Osteocyte (in vitro differentiated cells): ENCODE data around the gene KIF13A. TPM values are rescaled to one million over a fixed set of nuclear protein-coding genes. Genes with fewer than 3 reads are reported as not detected.

ENCODE experiments used
- DNase-seq: peaks from one replicate; pipeline ENCODE4 v3.0.0; 2021; ENCODE audit warnings: mixed read lengths; ENCODE audit not compliant: unreplicated experiment; ENCODE audit errors: extremely low spot score
- H3K27ac Mint-ChIP-seq: one replicate; pipeline ENCODE4 v1.8.0; 2021; ENCODE audit warnings: mild to moderate bottlenecking, mixed read lengths; ENCODE audit not compliant: unreplicated experiment
- H3K27me3 Mint-ChIP-seq: one replicate; pipeline ENCODE4 v1.8.0; 2021; ENCODE audit warnings: mixed read lengths; ENCODE audit not compliant: unreplicated experiment
- H3K36me3 Mint-ChIP-seq: one replicate; pipeline ENCODE4 v1.8.0; 2021; ENCODE audit warnings: mixed read lengths; ENCODE audit not compliant: unreplicated experiment
- H3K4me1 Mint-ChIP-seq: one replicate; pipeline ENCODE4 v1.8.0; 2021; ENCODE audit warnings: mixed read lengths; ENCODE audit not compliant: unreplicated experiment
- H3K4me3 Mint-ChIP-seq: one replicate; pipeline ENCODE4 v1.8.0; 2021; ENCODE audit warnings: mild to moderate bottlenecking, moderate library complexity, mixed read lengths; ENCODE audit not compliant: unreplicated experiment
- H3K9me3 Mint-ChIP-seq: one replicate; pipeline ENCODE4 v1.8.0; 2021; ENCODE audit warnings: mixed read lengths; ENCODE audit not compliant: unreplicated experiment
- CTCF ChIP-seq: fragments of 200-600 bp; sonication (generic); IDR thresholded peaks from 2 replicates; pipeline ENCODE4 v1.5.0; 2021; ENCODE audit warnings: antibody characterized with exemption, mild to moderate bottlenecking, moderate library complexity
- total RNA-seq: library from RNA; stranded (reverse); gene quantifications from 2 replicates; pipeline ENCODE4 v1.2.1, GENCODE V29; 2021

KIF13A gene
- total RNA-seq, 1 donor from 2014 or later = 47.5 TPM

GRCh38 chr6:17883665-17884497 lies 103.6 kb downstream of the KIF13A start:
- Mint-ChIP-seq H3K4me3 (no peak overlapping the region), H3K27ac (no peak overlapping the region), H3K36me3 (no peaks in the 10 kb centered on the region), H3K27me3 (no peaks in the 10 kb centered on the region), H3K4me1 (peaks cover 15% of the 10 kb centered on the region), H3K9me3 (no peaks in the 10 kb centered on the region)
- TF ChIP-seq CTCF = no peak
- no peak for DNase-seq

DNA sequence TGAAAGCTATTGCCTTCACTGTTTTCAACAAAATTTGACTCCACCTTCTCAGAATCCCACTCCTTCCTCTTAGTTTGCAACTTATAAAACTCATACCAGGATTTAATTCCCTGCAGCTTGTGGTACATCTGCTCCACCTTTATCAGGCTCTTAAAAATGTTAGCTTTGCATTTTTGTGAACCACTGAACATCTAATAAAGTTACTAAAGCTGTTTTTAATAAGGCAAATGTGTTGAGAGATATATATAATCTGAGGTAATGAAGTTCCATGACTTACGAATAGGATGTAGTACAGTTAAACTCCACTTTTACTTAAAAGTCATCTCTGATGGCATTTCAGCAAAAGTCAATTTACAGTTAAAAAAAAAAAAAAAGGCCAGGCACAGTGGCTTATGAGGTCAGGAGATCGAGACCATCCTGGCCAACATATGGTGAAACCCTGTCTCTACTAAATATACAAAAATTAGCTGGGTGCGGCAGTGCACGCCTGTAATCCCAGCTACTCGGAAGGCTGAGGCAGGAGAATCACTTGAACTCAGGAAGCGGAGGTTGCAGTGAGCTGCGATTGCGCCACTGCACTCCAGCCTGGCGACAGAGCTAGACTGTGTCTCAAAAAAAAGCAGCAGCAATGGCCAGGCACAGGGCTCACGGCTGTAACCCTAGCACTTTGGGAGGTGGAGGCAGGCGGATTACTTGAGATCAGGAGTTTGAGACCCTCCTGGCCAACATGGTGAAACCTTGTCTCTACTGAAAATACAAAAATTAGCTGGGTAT lies 106.2 kb downstream of the KIF13A start:
- H3K4me3 Mint-ChIP-seq = no peak overlapping the region
- peaks cover 3% of the 10 kb centered on the region for H3K36me3 Mint-ChIP-seq
- DNase-seq = no peak
- no peak for TF ChIP-seq CTCF
- no peaks in the 10 kb centered on the region for H3K9me3 Mint-ChIP-seq
- no peaks in the 10 kb centered on the region for H3K27me3 Mint-ChIP-seq
- peaks cover 25% of the 10 kb centered on the region for H3K4me1 Mint-ChIP-seq
- H3K27ac Mint-ChIP-seq = no peak overlapping the region

- DNase-seq = no peak
- Mint-ChIP-seq H3K27ac (no peak overlapping the region), H3K9me3 (no peaks in the 10 kb centered on the region), H3K4me3 (no peak overlapping the region), H3K4me1 (peaks cover 15% of the 10 kb centered on the region), H3K27me3 (no peaks in the 10 kb centered on the region), H3K36me3 (peaks cover 3% of the 10 kb centered on the region)
- TF ChIP-seq CTCF = no peak
These were observed 108.3 kb downstream of the KIF13A start for GRCh38 chr6:17879184-17879583.

DNA sequence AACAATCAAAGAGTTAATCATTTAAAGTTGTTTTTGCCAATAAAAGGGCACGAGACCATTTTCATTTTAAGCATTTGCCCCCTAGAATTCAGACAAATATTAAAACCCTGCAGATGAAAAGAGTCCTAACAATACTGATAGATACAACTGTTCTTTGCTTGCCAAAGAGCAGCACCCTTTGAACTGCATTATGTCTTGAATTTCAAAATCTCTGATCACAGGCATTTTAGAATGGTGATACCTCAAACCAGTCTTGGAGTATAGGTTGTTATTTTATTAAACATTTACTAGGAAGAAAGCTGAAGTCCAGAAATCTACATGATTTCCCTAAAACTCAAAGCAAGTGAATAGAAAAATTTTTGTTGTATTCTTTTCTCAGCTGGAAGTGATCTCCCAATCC lies 108.7 kb downstream of the KIF13A start:
- peaks cover 3% of the 10 kb centered on the region for H3K36me3 Mint-ChIP-seq
- no peak overlapping the region for H3K4me3 Mint-ChIP-seq
- H3K27ac Mint-ChIP-seq = no peak overlapping the region
- TF ChIP-seq CTCF = no peak
- H3K9me3 Mint-ChIP-seq = no peaks in the 10 kb centered on the region
- no peak for DNase-seq
- no peaks in the 10 kb centered on the region for H3K27me3 Mint-ChIP-seq
- H3K4me1 Mint-ChIP-seq = peaks cover 15% of the 10 kb centered on the region

DNA sequence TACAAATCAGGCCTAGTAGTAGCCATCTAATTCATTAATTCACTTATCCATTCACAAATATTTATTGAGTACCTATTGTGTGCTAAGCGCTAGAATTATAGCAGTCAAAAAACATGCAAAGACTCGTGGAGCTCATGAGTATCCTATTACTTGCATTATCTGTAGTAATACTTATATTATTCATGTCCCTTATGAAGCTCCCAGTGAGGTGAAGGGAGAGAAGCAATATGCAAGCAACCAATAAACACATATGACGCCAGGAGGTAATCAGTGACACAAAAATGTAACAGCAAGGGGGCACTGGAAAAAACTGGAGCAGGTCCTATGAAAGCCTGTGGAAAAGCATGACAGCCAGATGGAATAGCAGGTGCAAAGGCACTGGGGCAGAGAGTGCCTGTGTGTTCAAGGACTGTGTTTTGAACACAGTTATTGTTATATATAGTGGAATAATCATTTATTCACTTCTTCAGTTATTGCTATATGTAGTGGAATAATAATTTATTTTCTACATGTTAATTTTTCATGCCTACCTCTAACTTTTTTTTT lies 109.5 kb downstream of the KIF13A start:
- TF ChIP-seq CTCF = no peak

More for the DNA sequence above, 109.5 kb downstream of the KIF13A start:
- Mint-ChIP-seq H3K36me3 (peaks cover 4% of the 10 kb centered on the region), H3K27me3 (no peaks in the 10 kb centered on the region), H3K4me3 (no peak overlapping the region), H3K9me3 (no peaks in the 10 kb centered on the region), H3K4me1 (peaks cover 15% of the 10 kb centered on the region), H3K27ac (peak overlapping the region; percentile 69)
- DNase-seq = no peak
